ENCODE data around the gene SLC16A9.

Gene SLC16A9

DNA sequence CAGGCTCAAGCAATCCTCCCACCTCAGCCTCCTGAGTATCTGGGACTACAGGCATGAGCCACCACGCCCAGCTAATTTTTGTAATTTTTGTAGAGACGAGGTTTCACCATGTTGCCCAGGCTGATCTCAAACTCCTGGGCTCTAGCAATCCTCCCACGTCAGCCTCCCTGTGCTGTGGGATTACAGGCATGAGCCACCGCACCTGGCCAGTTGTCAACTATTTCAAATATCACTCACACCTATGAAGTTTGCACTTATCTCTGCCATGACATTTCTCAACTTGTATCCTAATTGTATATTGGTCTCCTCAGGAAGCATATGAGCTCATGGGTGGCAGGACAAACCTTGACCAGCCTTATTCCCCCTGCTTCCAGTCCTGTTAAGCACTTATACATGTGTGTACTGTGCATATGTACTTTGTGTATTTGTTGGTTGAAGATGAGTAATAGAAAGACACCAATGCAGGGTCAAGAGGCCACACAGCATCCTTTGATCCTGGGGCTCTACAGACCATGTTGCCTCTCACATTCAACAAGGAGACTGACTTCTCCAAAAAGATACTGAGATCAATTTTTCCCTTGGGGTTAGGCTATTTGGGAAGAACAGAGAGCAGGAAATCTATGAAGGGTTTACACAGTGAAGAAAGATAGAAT, 82.2 kb downstream of the SLC16A9 start:
- DNase-seq (ENCODE audit: low read depth): no peak

- no peak for DNase-seq (ENCODE audit: low read depth)
Observed at GRCh38 chr10:59626523-59626869, 83.2 kb downstream of the SLC16A9 start.

- DNase-seq (ENCODE audit: low read depth): no peak
Observed at GRCh38 chr10:59625721-59626522, 83.7 kb downstream of the SLC16A9 start.

DNA sequence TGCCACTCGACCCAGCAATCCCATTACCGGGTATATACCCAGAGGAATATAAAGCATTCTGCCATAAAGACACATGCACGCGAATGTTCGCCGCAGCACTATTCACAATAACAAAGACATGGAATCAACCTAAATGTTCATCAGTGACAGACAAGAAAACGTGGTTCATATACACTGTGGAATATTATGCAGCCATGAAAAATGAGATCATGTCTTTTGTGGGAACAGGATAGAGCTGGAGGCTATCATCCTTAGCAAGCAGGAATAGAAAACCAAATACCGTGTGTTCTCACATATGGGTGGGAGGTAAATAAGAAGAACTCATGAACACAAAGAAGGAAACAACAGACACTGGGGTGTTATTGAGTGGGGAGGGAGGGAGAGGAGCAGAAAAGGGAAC, 84.7 kb downstream of the SLC16A9 start:
- DNase-seq (ENCODE audit: low read depth): no peak

- no peak for DNase-seq (ENCODE audit: low read depth)
Observed at GRCh38 chr10:59624136-59624535, 85.5 kb downstream of the SLC16A9 start.

GRCh38 chr10:59623133-59624121, 86.2 kb downstream of the SLC16A9 start:
- no peak for DNase-seq (ENCODE audit: low read depth)

- no peak for DNase-seq (ENCODE audit: low read depth)
Observed at GRCh38 chr10:59622320-59623132, 87.1 kb downstream of the SLC16A9 start.

- DNase-seq (ENCODE audit: low read depth): no peak
Observed at GRCh38 chr10:59621771-59622170, 87.9 kb downstream of the SLC16A9 start.

DNA sequence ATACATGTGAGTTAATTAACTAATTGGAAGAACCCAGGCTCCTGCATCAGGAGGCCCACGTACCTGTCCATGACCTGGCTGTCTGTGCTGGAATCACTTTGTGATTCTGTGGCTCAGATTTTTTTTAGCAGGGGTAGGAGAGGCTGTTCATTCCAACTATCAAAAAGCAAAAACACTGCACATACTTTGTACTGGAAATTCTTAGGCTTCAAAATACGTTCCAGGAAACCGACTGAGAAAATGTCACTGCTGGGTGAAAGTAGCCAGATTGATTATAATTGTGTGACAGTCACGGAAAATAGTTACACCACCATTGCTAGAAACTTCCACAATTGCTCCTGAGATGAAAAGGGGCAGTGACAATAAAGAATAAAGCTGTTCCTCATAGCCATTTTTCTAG, 91.0 kb downstream of the SLC16A9 start:
- no peak for DNase-seq (ENCODE audit: low read depth)

GRCh38 chr10:59617996-59618395, 91.7 kb downstream of the SLC16A9 start:
- no peak for DNase-seq (ENCODE audit: low read depth)

- no peak for DNase-seq (ENCODE audit: low read depth)
Observed at GRCh38 chr10:59611048-59611447, 98.6 kb downstream of the SLC16A9 start.

GRCh38 chr10:59607970-59608369, 101.7 kb downstream of the SLC16A9 start:
- DNase-seq (ENCODE audit: low read depth): no peak

DNA sequence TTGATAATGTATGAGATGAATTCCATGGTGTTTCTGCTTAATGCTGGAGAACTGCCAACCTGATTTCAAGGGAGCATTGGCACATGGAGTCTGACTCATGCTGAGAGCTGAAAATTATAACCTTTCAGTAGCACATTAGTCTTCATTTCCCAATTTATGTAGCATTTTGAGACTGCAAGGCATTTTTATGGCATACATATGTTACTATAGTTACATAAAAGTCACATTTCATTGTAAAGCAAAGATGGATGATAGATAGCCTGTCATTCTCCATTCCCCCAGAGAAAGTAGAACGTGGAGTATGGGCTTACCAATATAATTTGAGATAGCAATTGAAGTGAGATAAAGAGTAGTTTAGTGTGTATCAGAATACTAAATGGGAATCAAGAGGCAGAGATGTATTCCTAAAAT, 103.1 kb downstream of the SLC16A9 start:
- no peak for DNase-seq (ENCODE audit: low read depth)

DNA sequence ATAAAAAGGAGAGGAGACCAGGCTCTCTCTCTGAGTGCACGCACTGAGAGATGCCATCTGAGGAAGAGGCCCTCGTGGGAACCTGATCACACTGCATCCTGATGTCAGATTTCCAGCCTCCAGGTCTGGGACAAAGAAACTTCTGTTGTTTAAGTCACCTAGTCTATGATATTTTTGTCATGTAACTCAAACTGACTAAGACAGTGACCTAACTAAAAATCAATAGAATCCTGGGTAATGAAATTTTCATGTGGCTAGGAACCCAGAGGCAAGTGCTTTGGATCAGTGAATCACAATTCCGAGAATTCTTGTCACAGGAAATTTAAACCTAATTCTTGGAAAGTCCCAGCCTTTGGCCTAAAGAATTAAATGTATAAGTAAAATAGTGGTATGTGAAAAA, 107.7 kb downstream of the SLC16A9 start:
- DNase-seq (ENCODE audit: low read depth): no peak
